LNCAP (cell line): ENCODE data around the gene LPCAT2.

Experiments
- CTCF ChIP-seq: fragments of 450-650 bp; IDR thresholded peaks from 2 replicates; pipeline ENCODE4 v1.5.1; 2017; ENCODE audit warnings: mild to moderate bottlenecking

LPCAT2 gene

GRCh38 chr16:55630774-55631173 is 121.9 kb downstream of the LPCAT2 start:
- no peak for TF ChIP-seq CTCF

- TF ChIP-seq CTCF, result no peak
Measured at GRCh38 chr16:55632259-55632658, 123.4 kb downstream of the LPCAT2 start.

- TF ChIP-seq CTCF, result no peak
Measured at GRCh38 chr16:55634193-55634592, 125.3 kb downstream of the LPCAT2 start.
